Mononuclear cell (primary cell): ENCODE data around the gene TOE1. TPM values are rescaled to one million over a fixed set of nuclear protein-coding genes. Genes with fewer than 3 reads are reported as not detected.
"Not testable (repeated sequence)": the region's sequence is repeated elsewhere in the genome, so short reads cannot be mapped to it uniquely, and the experiment has no call there.

Experiments
- H3K27me3 ChIP-seq: 2 replicates; pipeline ENCODE4 v1.6.0; 2011; ENCODE audit warnings: low read length, control low read depth; ENCODE audit not compliant: insufficient read depth
- H3K4me1 ChIP-seq: 2 replicates; pipeline ENCODE4 v1.5.1; 2011; ENCODE audit warnings: mild to moderate bottlenecking, low read length, control low read depth; ENCODE audit not compliant: insufficient read depth
- H3K4me3 ChIP-seq: 2 replicates; pipeline ENCODE4 v1.5.1; 2011; ENCODE audit warnings: mild to moderate bottlenecking, low read length, moderate library complexity
- H3K9me3 ChIP-seq: 2 replicates; pipeline ENCODE4 v1.5.1; 2011; ENCODE audit warnings: low read depth, mild to moderate bottlenecking, control low read depth, low read length
- total RNA-seq: library from RNA; depleted of rRNA; stranded (reverse); fragments of >200 nt; gene quantifications from one replicate; pipeline ENCODE4 v1.2.3, GENCODE V29; 2012

TOE1 gene
- total RNA-seq, result 28.2 TPM

GRCh38 chr1:45339789-45340558 lies at the start of gene TOE1, which contains the start of gene MUTYH:
Gene TOE1 (plus strand): TSS chr1:45340170. CDS start chr1:45340253, 83 bp downstream.
Gene MUTYH (minus strand): TSS chr1:45340440. CDS start chr1:45334505, 5,935 bp downstream.
- Histone ChIP-seq H3K27me3 (no peaks in the 10 kb centered on the region), H3K9me3 (no peaks in the 10 kb centered on the region), H3K4me1 (peaks cover 36% of the 10 kb centered on the region), H3K4me3 (peak within 1 kb of the TSS; percentile 84)

GRCh38 chr1:45291002-45291401 lies 49.0 kb upstream of the TOE1 start:
- not testable (repeated sequence) for H3K4me3 ChIP-seq, H3K4me1 ChIP-seq, H3K27me3 ChIP-seq, H3K9me3 ChIP-seq

GRCh38 chr1:45291716-45292115 lies 48.3 kb upstream of the TOE1 start:
- Histone ChIP-seq H3K4me3 (no peak overlapping the region), H3K4me1 (no peaks in the 10 kb centered on the region), H3K9me3 (no peaks in the 10 kb centered on the region), H3K27me3 (no peaks in the 10 kb centered on the region)

GRCh38 chr1:45297666-45298356 lies 42.2 kb upstream of the TOE1 start:
- Histone ChIP-seq H3K27me3 (no peaks in the 10 kb centered on the region), H3K4me3 (no peak overlapping the region), H3K4me1 (peaks cover 2% of the 10 kb centered on the region), H3K9me3 (no peaks in the 10 kb centered on the region)

GRCh38 chr1:45299296-45299695 lies 40.7 kb upstream of the TOE1 start:
- H3K27me3 ChIP-seq, result no peaks in the 10 kb centered on the region
- no peaks in the 10 kb centered on the region for H3K9me3 ChIP-seq
- H3K4me3 ChIP-seq, result no peak overlapping the region
- peaks cover 9% of the 10 kb centered on the region for H3K4me1 ChIP-seq

GRCh38 chr1:45299981-45300668 lies 39.8 kb upstream of the TOE1 start:
- H3K4me3 ChIP-seq, result no peak overlapping the region
- no peaks in the 10 kb centered on the region for H3K9me3 ChIP-seq
- H3K27me3 ChIP-seq, result no peaks in the 10 kb centered on the region
- peaks cover 16% of the 10 kb centered on the region for H3K4me1 ChIP-seq

GRCh38 chr1:45300669-45300997 lies 39.3 kb upstream of the TOE1 start:
- H3K9me3 ChIP-seq, result no peaks in the 10 kb centered on the region
- H3K4me3 ChIP-seq, result no peak overlapping the region
- peaks cover 16% of the 10 kb centered on the region for H3K4me1 ChIP-seq
- H3K27me3 ChIP-seq, result no peaks in the 10 kb centered on the region

GRCh38 chr1:45302505-45303150 lies 37.3 kb upstream of the TOE1 start:
- Histone ChIP-seq H3K4me1 (peaks cover 16% of the 10 kb centered on the region), H3K4me3 (peak overlapping the region; percentile 68), H3K9me3 (no peaks in the 10 kb centered on the region), H3K27me3 (no peaks in the 10 kb centered on the region)

- Histone ChIP-seq H3K4me1 (peaks cover 16% of the 10 kb centered on the region), H3K27me3 (no peaks in the 10 kb centered on the region), H3K9me3 (no peaks in the 10 kb centered on the region), H3K4me3 (peak overlapping the region; percentile 68)
Observed at GRCh38 chr1:45303520-45304310, 36.3 kb upstream of the TOE1 start.

GRCh38 chr1:45304311-45305081 lies 35.5 kb upstream of the TOE1 start:
- Histone ChIP-seq H3K27me3 (no peaks in the 10 kb centered on the region), H3K4me3 (peak overlapping the region; percentile 68)

GRCh38 chr1:45305231-45305630 lies 34.7 kb upstream of the TOE1 start:
- H3K4me1 ChIP-seq, result peaks cover 16% of the 10 kb centered on the region
- H3K9me3 ChIP-seq, result no peaks in the 10 kb centered on the region
- H3K4me3 ChIP-seq, result no peak overlapping the region
- no peaks in the 10 kb centered on the region for H3K27me3 ChIP-seq

More at GRCh38 chr1:45304311-45305081, 35.5 kb upstream of the TOE1 start:
- H3K4me1 ChIP-seq, result peaks cover 16% of the 10 kb centered on the region
- H3K9me3 ChIP-seq, result no peaks in the 10 kb centered on the region

GRCh38 chr1:45306319-45306718 lies 33.7 kb upstream of the TOE1 start:
- H3K9me3 ChIP-seq, result no peaks in the 10 kb centered on the region
- H3K4me3 ChIP-seq, result no peak overlapping the region
- H3K27me3 ChIP-seq, result no peaks in the 10 kb centered on the region
- H3K4me1 ChIP-seq, result peaks cover 16% of the 10 kb centered on the region

- Histone ChIP-seq H3K27me3 (no peaks in the 10 kb centered on the region), H3K4me1 (peaks cover 16% of the 10 kb centered on the region), H3K4me3 (no peak overlapping the region), H3K9me3 (no peaks in the 10 kb centered on the region)
Observed at GRCh38 chr1:45306905-45307304, 33.1 kb upstream of the TOE1 start.

- Histone ChIP-seq H3K4me3 (no peak overlapping the region), H3K9me3 (no peaks in the 10 kb centered on the region), H3K4me1 (no peaks in the 10 kb centered on the region), H3K27me3 (no peaks in the 10 kb centered on the region)
Observed at GRCh38 chr1:45314266-45314665, 25.7 kb upstream of the TOE1 start.
